HG03354 (cell line): ENCODE results near the gene RAET1G.
"Not testable (repeated sequence)": the region's sequence is repeated elsewhere in the genome, so short reads cannot be mapped to it uniquely, and the experiment has no call there.

Source experiments
- ATAC-seq: cut with Tn5 transposase; IDR thresholded peaks from one replicate; pipeline ENCODE4 v1.9.1; 2021; ENCODE audit warnings: mild to moderate bottlenecking; ENCODE audit not compliant: unreplicated experiment, poor library complexity, severe bottlenecking

The RAET1G gene

DNA sequence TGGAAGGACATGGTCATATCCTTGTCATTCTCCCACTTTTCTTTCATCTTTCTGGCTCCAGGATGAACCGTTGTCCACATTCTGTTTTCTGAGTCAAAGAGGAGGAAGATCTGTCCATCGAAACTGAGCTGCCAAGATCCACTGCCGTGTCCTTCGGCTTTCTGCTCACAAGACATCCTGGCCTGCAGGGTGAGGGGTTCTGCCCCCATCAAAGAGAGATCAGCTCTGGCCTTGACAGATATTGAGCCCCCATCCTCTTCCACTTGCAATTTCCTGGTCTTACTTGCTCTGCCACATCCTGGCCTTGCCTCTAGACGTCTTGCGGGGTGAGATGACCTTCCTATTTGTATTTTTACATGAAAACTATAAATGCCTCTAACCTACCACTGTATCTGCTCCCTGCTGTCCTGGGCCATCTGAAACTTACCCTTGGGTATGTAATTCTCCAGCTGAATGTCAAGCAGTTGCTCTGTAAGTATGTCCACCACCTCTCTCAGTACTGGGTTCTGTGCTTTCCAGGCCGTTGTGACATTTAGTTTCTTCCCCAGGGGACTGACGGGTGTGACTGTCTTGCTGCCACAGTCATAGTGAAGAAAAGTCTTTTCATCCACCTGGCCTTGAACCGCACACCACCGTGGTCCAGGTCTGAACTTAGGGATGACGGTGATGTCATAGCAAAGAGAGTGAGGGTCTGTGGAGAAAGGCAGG lies 3.6 kb downstream of the RAET1G start:
- not testable (repeated sequence) for ATAC-seq

DNA sequence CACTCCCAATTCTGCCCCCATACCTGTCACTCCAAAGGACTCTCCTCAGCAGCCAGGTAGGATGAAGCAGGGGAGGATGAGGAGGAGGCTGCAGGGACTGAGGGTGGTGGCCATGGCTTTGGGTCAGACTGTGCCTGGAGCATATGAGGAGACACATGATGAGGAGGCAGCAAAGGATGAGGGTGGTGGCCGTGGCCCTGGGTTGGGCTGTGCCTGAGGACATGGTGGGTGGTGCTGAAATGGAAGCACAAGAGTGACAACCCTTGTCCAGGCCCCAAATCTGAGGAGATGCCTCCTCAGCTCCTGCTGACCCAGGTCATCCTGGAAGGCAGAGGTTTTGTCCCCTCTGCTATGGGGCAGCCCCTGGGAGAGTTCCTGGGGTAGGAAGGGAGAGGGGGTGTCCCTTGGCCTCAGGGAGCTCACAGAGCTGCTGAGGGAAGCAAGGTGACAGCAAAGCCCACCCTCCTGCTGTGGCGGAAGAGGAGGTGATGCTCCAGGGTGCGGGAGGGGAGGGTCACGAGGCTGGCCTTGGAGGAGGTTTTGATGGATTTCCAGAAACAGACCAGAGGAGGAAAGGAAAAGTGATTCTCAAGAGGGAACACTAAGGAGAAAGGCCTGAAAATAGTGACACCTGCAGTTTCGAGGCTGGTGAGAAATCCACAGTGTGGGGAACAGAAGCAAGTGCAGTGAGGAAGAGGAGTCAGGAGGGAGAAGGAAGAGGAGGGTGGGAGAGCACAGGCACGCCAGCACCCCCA lies 4.6 kb downstream of the RAET1G start:
- ATAC-seq: no peak

DNA sequence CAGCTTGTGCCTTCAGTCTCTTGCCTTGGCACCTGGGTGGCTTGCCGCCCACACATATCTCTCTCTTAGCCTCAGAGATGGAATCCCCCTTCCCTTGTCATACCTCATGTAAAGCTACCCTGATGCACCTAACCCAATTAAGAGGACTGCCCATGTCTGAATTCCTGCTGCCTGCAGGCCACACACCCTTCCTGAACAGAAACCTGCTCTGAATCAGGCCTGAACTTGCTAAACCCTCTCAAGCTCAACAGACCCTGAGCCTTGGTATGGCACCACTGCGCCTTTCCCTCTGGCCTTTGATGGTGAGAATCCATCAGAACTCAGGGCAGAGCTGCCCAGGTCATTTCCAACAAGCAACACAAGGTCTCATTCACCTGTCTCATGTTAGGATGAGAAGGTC lies 5.2 kb downstream of the RAET1G start:
- no peak for ATAC-seq

DNA sequence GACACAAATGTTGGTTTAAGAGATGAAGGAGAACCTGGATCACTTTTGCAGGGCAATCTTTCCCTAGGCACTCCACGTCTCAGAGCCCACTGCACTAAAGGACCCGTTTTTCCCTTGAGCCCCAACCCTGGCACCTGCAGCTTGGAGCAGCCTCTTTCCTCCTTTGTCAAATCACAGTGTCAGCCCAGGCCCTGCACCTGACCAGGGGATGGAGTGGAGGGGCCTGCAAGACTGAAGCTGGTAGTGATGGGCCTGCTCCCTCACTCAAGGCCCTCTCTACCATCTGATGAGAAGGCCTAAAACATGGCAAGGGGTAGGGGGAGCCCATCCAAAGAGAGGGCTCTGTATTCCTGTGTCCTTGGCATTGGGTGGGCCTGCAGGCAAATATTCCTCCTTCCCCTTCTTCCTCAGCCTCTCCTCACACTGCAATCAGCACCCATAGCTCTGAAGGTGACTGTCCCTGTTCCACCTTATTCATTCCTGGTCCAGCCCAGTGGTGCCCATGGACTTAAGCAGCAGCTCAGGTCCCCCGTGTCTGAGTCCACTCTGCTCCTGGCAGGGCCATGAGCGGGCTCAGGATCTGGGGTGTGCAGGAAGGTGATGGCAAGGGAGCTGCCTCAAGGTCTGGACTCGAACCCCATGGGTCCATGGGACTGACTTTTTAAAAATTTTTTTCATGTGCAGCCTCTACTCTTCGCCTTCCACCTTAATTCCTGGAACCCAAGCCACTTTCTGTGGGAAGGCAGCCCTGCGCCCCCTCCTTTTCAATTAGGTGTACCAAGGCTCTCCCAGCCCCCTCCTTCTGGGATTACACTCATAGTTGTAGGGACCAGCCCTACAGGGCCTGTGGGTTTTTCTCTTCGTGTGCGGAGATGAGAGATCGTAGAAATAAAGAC lies 6.7 kb downstream of the RAET1G start:
- ATAC-seq: no peak

DNA sequence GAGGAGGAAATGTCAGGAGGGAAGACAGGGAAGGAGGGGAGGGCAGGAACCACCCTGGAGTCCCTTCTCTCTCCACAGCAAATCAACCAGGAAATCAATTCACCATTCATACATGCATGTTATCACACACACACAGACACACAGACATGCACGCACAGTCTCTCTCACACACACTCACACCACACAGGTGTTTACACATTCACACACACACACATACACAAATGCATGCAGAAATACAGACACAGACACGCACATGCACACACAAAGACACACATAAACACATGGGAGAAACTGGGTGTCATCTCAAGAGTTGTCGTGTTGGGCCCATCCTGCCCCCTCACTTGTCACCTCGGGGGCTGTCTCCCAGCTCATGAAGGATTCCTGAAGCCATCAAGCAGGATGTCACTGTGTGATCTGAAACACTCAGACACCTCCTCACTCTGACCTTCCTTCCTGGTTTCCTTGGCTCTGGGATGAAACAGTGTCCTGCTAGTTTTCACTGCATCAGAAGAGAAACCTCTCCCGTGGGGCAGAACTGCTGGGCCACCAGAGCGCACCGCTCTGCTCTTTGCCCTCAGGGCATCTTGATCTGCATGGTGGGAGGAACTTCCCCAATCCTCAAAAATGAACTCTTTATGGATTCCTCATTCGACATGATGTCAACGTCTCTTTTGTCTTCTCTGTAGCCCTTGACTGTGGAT lies 9.2 kb downstream of the RAET1G start:
- ATAC-seq: no peak

DNA sequence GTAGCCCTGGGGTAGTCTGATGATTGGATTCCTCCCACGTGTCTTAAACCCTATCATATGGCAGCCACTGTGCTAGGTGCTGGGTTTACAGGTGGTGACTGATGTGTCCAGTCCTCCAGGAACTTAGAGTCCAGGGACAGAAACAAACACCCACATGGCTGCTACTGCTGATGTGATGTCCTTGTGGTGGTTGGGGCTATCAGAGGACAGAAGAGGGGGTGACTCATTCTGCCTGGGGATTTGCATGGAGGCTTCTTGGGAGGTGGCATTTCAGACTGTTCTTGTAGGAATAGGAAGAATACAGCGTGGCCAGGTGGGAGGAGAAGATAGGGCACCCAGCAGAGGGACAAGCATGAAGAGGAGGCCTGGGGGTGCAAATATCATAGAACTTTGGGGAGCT lies 9.8 kb downstream of the RAET1G start:
- ATAC-seq: no peak

DNA sequence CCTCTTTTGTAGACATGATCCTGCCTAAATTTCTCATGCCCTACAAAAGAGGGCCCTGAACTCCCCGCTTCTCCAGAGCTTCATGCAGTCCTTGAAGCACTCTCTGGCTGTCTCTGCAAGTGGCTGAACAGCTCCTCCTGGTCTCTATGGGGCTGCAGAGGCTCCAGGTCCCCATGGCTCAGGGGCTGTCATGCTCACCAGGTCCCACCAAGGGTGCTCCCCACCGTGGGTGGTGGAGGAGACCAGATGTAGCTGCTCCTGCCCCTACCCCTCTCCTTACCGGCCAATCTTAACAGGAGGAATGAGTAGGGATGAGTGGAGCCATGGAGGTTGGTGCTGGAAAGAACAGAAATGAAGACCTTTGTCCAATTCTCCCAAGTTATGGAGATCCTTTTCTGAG lies 10.2 kb downstream of the RAET1G start:
- not testable (repeated sequence) for ATAC-seq

DNA sequence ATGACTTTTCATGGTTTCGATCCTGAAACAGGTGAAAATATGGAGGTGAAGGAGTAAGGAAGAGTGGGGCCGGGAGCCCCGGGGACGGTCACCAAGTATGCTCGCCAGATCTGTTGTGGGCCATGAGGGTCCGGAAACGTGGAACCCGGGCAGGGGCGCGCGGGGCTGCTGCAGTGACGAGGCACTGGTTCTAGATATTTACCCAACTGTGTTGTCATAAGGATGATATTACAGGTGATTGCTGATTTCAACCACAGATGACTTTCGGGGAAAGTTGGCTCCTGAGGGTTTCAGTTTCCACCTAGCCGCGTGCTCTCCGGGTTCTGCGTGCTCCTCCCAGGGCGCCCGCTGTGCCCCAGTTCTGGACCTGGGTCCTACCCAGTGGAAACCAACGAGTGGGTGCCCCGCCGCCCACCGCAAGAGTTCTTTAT lies 12.2 kb downstream of the RAET1G start:
- no peak for ATAC-seq

DNA sequence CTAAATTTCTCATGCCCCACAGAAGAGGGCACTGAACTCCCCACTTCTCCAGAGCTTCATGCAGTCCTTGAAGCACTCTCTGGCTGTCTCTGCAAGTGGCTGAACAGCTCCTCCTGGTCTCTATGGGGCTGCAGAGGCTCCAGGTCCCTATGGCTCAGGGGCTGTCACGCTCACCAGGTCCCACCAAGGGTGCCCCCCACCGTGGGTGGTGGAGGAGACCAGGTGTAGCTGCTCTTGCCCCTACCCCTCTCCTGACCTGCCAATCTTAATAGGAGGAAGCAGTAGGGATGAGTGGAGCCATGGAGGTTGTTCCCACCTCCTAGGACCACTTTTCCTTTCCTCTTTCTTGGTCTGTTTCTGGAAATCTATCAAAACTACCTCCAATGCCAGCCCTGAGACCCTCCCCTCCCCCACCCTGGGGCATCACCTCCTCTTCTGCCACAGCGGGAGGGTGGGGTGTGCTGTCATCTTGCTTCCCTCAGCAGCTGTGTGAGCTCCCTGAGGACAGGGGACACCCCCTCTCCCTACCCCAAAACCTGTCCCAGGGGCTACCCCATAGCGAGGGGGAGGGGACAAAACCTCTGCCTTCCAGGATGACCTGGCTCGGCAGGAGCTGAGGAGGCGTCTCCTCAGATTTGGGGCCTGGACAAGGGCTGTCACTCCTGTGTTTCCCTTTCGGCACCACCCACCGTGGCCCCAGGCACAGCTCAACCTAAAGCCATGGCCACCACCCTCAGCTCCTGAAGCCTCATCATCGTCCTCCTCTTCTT lies 13.0 kb downstream of the RAET1G start:
- ATAC-seq: no peak

DNA sequence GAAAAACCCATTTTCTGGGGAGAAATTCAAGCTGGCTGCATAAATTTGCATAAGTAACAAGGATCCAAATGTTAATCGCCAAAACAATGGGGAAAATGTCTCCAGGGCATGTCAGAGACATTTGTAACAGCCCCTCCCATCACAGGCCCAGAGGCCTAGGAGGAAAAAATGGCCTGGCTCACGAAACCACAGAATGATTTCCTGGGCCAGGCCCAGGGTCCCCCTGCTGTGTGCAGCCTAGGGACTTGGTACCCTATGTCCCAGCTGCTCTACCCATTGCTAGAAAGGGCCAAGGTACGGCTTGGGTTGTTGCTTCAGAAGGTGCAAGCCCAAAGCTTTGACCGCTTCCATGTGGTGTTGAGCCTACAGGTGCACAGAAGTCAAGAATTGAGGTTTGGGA lies 14.4 kb downstream of the RAET1G start:
- ATAC-seq: not testable (repeated sequence)

DNA sequence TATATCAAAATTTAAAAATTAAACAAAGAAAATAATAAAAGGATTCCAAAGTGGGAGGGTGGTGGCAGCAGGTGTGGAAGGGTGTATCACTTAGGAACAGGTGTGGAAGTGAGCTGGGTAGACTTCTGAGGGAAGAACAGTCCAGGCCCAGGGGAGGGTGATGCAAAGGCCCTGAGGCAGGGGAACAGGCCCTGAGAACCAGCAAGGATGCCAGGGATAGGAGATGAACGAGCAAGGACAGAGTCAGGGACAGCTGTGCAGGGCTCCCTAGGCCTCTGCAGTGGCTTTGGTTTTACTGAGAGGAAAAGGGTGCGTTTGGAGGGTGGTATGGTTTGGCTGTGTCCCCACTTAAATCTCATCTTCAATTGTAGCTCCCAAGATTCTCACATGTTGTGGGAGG lies 15.6 kb downstream of the RAET1G start:
- no peak for ATAC-seq

DNA sequence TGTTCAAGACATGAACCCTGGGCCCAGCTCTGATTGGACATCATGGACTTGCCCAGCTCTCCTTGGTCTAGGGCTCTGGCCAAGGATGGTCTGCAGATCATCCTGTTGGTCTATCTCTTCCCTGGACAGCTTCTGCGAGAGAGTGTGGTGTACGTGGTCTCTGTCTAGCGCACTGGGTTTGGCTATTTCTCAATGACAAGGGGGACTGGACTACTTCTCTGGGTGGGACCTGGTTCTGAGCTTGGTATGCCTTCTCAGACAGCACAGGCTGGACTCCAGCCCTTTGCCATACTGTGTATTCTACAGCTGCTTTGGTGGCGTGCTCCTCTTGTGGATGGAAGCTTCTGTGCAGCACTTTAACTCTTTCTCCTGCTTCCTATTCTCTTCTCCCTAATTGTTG lies 16.5 kb downstream of the RAET1G start:
- ATAC-seq: no peak

DNA sequence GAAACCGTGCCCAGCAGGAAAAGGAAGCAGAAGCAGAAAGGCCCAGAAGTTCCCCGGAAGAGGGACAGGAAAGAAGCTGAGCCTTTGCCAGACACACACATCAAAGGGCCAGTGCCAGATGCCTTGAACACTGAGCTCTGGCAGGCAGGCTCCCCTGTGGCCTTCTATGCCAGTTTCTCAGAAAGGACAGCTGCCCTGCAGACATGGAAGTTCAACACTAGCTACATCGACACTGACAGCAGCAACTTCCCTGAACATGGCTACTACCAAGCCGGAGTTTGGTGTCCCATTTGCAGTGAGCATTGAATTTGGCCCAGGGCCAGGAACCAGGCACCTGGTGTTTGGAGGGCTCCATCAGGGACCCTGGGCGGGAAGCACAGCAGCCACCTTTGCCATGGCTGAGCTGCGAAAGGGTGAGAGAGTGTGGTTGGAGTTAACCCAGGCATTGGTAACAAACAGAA lies 17.0 kb downstream of the RAET1G start:
- ATAC-seq: no peak

DNA sequence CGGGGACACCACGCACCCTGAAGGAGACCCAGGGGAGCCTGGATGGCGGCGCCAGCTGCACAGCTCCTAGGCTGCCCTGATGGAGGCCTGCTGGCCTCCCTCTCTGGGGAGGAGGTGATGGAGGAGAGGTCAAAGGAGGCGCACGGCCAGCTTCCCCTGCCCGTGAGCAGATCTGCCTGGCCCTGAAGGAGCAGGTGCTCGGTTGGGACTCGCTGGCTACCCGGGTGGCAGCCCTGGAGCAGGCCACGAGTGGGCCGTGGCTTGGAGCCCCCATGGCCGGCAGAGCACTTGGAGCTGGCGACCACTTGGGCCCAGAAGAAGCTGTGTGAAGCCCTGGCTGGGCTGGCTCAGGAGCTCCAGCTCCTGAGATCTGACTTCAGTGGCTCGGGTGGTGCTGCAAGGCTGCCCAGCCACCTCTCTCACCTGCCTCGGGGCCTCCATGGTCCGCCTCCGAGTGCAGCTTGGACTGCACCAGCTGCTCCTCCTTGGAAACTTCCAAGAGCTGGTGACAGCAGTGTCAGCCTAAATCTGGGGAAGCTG lies 17.5 kb downstream of the RAET1G start:
- ATAC-seq: no peak

DNA sequence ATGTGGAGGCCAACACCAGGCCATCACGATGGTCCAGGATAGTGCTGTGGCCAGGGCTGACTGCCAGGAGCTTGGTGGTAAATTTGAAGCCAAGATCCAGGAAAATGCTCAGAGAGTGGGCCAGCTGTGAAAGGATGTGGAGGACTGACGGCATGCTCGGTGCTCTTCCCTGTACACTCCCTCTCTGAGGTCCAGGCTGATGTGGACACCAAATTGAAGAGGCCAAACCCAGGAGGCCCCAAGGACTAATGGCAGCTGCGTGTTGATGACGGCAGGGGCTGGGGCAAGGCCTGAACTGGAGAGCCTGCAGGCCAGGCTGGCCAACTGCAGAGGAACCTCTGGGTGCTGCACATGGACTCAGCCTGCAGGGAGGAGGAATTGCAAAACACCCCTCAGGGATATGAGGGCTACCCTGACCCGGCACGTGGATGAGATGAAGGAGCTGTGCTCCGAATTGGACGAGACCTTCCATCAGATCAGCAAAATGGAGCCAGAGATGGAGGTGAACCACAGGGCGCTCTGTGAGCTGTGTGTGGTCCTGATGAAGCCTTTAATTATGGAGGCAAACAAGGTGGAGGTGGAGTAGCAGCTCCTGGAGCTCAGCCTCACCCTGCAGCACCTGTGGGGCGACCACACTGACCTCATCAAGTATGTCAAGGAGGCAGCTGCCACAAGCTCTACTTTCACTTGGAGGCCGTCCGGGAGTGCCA lies 18.1 kb downstream of the RAET1G start:
- ATAC-seq: no peak

DNA sequence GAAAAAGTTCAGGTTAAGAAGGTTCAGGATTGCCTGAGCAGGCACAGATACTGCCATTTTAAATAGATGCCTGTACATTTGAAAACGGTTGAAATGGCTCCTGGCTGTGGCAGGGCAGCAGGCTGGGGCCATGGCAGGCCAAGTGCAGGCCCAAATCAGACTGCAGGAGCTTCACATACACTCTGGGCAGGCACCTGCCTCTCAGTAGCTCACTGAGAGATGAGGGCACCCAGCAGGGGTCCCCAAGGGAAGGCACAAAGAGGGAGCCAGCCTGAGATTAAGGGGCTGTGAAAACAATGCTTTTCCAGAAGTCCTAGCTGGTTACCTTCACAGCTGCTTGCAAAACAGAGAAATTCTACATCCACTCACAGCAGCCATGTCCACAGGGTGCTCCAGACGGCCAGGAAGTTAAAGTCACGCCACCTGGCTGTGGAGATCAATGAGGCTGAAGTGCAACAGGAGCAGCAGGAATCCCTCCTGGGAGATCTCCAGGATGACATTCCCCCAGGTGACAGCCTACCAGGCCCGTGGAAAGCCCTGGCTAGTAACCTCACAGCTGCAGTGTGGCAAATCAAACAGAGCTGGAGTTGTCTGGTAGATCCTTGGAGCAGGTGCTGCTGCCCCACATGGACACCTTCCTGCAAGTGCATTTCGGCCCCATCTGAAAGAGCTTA lies 18.8 kb downstream of the RAET1G start:
- no peak for ATAC-seq

DNA sequence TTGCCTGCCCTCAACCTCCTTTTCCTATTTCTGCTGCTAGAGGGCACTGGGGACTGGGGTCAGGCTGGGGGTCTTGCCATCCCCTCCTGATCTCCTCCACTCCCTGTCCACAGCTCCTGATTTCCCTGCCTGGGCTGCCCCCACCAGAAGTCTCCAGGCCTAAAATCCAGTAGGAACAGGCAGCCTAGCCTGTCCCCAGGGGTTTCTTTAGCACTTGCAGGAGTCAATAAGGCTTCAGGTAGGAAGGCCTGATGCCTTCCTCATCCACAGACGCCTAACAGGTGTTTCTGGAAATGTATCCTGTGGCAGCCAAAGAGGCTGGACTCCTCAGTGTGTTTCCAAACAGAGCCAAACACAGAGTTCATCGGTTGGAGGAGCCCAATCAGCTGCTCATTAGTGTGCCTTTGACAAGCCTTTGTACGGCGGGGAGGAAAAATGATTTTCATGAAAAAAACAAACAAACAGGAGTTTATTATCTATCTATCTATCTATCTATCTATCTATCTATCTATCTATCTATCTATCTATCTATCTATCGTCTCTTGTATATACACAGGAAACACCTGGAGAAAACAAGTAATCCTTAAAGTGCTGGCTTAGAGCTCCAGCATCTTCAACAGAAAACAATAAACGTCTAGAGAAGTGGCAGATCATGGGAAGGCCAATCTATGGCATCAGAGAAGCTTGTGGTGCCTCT lies 21.3 kb downstream of the RAET1G start:
- no peak for ATAC-seq
